ENCODE measurements around the gene IFIT1. TPM values are rescaled to one million over a fixed set of nuclear protein-coding genes. Genes with fewer than 3 reads are reported as not detected.

The IFIT1 gene
- total and polyA plus RNA-seq, 2 experiments from 2014 or later = 1.5 to 3.9 TPM

- TF ChIP-seq, protein P1, sequence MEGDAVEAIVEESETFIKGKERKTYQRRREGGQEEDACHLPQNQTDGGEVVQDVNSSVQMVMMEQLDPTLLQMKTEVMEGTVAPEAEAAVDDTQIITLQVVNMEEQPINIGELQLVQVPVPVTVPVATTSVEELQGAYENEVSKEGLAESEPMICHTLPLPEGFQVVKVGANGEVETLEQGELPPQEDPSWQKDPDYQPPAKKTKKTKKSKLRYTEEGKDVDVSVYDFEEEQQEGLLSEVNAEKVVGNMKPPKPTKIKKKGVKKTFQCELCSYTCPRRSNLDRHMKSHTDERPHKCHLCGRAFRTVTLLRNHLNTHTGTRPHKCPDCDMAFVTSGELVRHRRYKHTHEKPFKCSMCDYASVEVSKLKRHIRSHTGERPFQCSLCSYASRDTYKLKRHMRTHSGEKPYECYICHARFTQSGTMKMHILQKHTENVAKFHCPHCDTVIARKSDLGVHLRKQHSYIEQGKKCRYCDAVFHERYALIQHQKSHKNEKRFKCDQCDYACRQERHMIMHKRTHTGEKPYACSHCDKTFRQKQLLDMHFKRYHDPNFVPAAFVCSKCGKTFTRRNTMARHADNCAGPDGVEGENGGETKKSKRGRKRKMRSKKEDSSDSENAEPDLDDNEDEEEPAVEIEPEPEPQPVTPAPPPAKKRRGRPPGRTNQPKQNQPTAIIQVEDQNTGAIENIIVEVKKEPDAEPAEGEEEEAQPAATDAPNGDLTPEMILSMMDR (conservative IDR thresholded peaks at IDR 0.05; ENCODE audit: low read depth in 2 of 2) = no peak
- TF ChIP-seq REST (IDR thresholded peaks at IDR 0.05; ENCODE audit: unreplicated experiment) = no peak
Measured at GRCh38 chr10:89438525-89438924, 46.1 kb downstream of the IFIT1 start (continued).

DNA sequence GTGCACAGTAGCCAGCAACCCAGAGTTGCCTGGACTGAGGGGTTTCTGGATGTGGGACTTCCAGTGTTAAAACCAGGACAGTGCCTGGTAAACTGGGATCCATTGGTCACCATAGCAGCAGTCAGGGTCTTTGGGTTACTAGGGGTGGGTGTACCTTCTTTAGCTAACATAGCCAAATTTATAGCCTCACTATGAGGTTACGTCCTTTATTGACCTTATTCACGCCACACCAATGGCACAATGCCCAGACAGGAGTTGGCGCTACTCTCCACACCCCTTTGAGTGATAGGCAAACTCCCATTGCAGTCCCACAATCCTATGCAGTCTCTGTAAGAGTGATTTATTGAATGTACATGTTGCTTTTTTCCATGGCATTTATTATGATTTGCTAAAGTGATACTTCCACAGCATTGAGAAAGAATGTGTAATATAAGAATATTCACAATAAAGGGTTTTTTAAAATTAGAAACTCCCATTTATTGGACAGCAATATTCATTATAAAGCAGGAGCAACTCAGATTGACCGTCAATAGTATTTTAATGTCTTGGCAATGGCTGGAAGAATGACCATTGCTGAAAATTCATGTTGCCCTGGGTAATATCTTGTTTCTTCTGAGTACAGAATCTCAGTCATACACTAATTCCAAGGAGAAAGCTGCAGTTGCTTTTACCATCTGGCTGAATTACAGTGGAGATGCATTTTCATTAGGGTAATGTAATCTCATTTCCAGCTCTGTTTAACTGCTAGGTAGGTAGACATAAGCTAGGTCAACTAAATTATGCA is 48.0 kb downstream of the IFIT1 start:
- H3F3A ChIP-seq (replicated peaks; ENCODE audit: low read depth) = no peaks in the 10 kb centered on the region
- Mint-ChIP-seq H3K9me3 (peaks cover 7% of the 10 kb centered on the region), H3K36me3 (ENCODE audit: low read depth) (peaks cover 12% of the 10 kb centered on the region; the same call in 2 of the 3 replicates), H3K27me3 (ENCODE audit: insufficient read depth, low read depth, poor library complexity) (no peaks in the 10 kb centered on the region), H3K27ac (no peak overlapping the region), H3K4me3 (no peak overlapping the region), H3K4me1 (peaks cover 3% of the 10 kb centered on the region; the same call in 2 of the 3 replicates)
- no peaks in the 10 kb centered on the region for H4K20me1 ChIP-seq (replicated peaks; ENCODE audit: insufficient read depth)
- no peak overlapping the region for H2AFZ ChIP-seq
- no peaks in the 10 kb centered on the region for H3K36me3 ChIP-seq (ENCODE audit: insufficient read depth)
- no peaks in the 10 kb centered on the region for H3K79me2 ChIP-seq (replicated peaks; ENCODE audit: insufficient read depth)
- H3K9me2 ChIP-seq (ENCODE audit: insufficient read depth) = peaks cover 6% of the 10 kb centered on the region; the same call in 1 of the 2 replicates
- no peaks in the 10 kb centered on the region for H3K4me1 ChIP-seq (ENCODE audit: insufficient read depth)
- H3K27ac ChIP-seq (ENCODE audit: low read depth) = no peak overlapping the region
- no peak for DNase-seq (ENCODE audit: low spot score)
- no peak overlapping the region for H3K4me2 ChIP-seq
- H3K4me3 ChIP-seq = no peak overlapping the region
- no peak for ATAC-seq
- H3K27me3 ChIP-seq (ENCODE audit: insufficient read depth) = no peaks in the 10 kb centered on the region
- TF ChIP-seq CREB1 (CRISPR knock-in tag; IDR thresholded peaks at IDR 0.05; ENCODE audit: low read depth) = no peak
- TF ChIP-seq NANOG (IDR thresholded peaks at IDR 0.05; ENCODE audit: borderline replicate concordance) = no peak
- no peak for TF ChIP-seq STAT1 (IDR thresholded peaks at IDR 0.05; ENCODE audit: unreplicated experiment)
- no peak for TF ChIP-seq POLR2AphosphoS5 (IDR thresholded peaks at IDR 0.05; ENCODE audit: low read depth)
- TF ChIP-seq ZNF331 (CRISPR knock-in tag; IDR thresholded peaks at IDR 0.05; ENCODE audit: low read depth) = no peak
- no peak for TF ChIP-seq JUNB (IDR thresholded peaks at IDR 0.05; ENCODE audit: unreplicated experiment)
- TF ChIP-seq, protein P1 (conservative IDR thresholded peaks at IDR 0.05; ENCODE audit: low read depth in 2 of 2) = no peak
- TF ChIP-seq ZNF462 (CRISPR knock-in tag; IDR thresholded peaks at IDR 0.05) = no peak
- TF ChIP-seq EZH2 (IDR thresholded peaks at IDR 0.05; ENCODE audit: low read depth, unreplicated experiment) = no peak
